Parathyroid adenoma (tissue), 2 donors: ENCODE data around the gene PADI6.
"Not testable (repeated sequence)": the region's sequence is repeated elsewhere in the genome, so short reads cannot be mapped to it uniquely, and the experiment has no call there.

Source experiments
- H2AFZ ChIP-seq: fragments of 300-600 bp; sonication (generic); one replicate; pipeline ENCODE4 v1.7.0; 2017; ENCODE audit warnings: antibody characterized with exemption, mild to moderate bottlenecking
- H3K27ac ChIP-seq: fragments of 300-600 bp; sonication (generic); one replicate; pipeline ENCODE4 v1.7.0; 2017
- H3K27me3 ChIP-seq: fragments of 300-600 bp; sonication (generic); one replicate; pipeline ENCODE4 v1.7.0; 2017; ENCODE audit warnings: low read length; ENCODE audit not compliant: control insufficient read depth, insufficient read depth
- H3K36me3 ChIP-seq: fragments of 300-600 bp; sonication (generic); one replicate; pipeline ENCODE4 v1.7.0; 2017; ENCODE audit warnings: low read length; ENCODE audit not compliant: control insufficient read depth, insufficient read depth
- H3K4me1 ChIP-seq: fragments of 300-600 bp; sonication (generic); one replicate; pipeline ENCODE4 v1.7.0; 2017; ENCODE audit warnings: control low read depth
- H3K4me2 ChIP-seq: fragments of 300-600 bp; sonication (generic); one replicate; pipeline ENCODE4 v1.7.0; 2017; ENCODE audit warnings: low read length
- H3K4me3 ChIP-seq: fragments of 300-600 bp; sonication (generic); one replicate; pipeline ENCODE4 v1.7.0; 2017; ENCODE audit warnings: low read depth, low read length
- H3K79me2 ChIP-seq: fragments of 300-600 bp; sonication (generic); one replicate; pipeline ENCODE4 v1.7.0; 2017; ENCODE audit warnings: control low read depth
- H3K9ac ChIP-seq: fragments of 300-600 bp; sonication (generic); one replicate; pipeline ENCODE4 v1.7.0; 2017; ENCODE audit warnings: mild to moderate bottlenecking
- H3K9me3 ChIP-seq: fragments of 300-600 bp; sonication (generic); one replicate; pipeline ENCODE4 v1.7.0; 2017; ENCODE audit warnings: low read length; ENCODE audit not compliant: control insufficient read depth
- TF ChIP-seq, protein P1 (sequence below): fragments of 300-600 bp; sonication (generic); IDR thresholded peaks from one replicate; pipeline ENCODE4 v1.7.0; 2017; ENCODE audit warnings: antibody characterized with exemption, mild to moderate bottlenecking
- donor health status: primary hyperparathyroidism.

The PADI6 gene

DNA sequence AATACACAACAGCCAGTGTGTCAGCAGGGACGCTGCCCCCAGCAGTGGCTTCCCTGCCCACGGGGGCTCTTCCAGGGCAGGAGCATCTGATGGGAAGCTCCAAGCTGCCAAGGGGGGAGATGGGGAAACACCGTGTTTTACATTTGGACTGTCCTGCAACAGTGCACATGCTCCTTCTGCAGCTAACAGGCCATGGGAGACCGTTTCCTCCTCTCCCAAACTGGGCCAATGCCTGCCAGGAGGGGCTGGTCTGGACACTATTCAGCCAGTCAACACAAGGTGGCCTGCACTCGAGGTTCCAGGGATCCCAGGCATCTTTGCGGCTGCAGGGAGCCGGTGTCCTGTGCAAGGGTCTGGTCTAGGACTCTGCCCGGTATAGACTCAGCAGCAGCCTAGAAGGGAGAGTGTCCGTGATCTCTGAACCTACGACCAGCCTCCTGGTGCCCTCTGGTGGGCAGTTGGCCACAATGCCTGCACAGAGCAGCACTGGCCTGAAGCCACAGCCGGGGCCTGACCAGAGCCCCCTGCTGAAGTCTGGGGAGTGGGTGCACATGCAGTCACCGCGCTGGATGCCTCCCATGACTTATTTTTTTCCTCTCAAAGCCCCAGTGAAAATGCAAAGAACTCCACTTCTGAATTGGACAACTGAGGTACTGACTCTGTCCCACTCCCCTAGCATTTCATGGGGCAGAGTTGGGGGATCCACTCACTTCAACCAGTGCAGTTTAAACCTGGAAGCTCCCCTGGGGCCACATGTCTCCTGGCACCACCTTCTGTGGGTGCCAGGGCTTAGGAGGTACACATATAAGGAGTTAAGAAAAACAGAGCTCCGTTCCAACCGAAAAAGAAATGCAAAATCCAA is 34.1 kb downstream of the PADI6 start:
- Histone ChIP-seq H3K4me2 (no peak overlapping the region), H3K36me3 (no peaks in the 10 kb centered on the region), H3K9ac (no peak overlapping the region)

DNA sequence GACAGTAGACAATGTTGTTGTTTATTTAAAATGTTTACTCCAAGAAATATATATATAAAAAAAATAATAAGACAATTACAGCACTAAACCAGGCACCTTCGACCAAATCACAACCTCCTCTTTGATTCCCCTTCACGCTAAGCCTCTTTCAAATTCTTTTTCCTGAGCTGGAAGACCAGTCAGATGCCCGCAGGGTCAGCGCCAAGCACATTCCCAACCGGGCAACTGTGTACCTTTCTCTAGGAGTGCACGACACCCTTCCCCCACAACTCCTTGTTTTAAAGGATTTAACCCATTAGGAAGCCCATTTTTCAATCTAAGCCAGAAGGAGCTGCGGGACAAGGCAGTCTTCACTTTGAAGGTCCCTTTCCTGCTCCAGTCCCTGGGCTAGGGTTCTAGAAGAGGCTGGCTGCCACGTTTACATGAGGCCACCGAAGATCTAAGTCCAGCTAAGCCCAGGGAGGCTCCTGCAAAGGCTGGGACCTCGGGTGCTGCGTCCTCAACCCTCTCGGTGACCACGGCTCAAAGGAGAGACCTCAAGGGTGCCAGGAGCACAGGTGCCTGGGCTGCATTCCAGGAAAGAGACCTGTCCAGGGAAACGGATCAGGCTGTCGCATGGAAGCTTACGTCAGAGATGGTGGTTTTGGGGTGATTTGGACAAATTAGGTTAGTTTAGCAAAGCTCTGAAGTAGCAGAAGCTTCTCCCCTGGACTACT is 34.9 kb downstream of the PADI6 start:
- not testable (repeated sequence) for H3K27me3 ChIP-seq, H3K4me1 ChIP-seq, H3K36me3 ChIP-seq, H3K9ac ChIP-seq, H3K4me3 ChIP-seq, H3K27ac ChIP-seq, H3K79me2 ChIP-seq, H3K9me3 ChIP-seq, H2AFZ ChIP-seq, H3K4me2 ChIP-seq

More for the DNA sequence above, 34.1 kb downstream of the PADI6 start:
- TF ChIP-seq, protein P1, sequence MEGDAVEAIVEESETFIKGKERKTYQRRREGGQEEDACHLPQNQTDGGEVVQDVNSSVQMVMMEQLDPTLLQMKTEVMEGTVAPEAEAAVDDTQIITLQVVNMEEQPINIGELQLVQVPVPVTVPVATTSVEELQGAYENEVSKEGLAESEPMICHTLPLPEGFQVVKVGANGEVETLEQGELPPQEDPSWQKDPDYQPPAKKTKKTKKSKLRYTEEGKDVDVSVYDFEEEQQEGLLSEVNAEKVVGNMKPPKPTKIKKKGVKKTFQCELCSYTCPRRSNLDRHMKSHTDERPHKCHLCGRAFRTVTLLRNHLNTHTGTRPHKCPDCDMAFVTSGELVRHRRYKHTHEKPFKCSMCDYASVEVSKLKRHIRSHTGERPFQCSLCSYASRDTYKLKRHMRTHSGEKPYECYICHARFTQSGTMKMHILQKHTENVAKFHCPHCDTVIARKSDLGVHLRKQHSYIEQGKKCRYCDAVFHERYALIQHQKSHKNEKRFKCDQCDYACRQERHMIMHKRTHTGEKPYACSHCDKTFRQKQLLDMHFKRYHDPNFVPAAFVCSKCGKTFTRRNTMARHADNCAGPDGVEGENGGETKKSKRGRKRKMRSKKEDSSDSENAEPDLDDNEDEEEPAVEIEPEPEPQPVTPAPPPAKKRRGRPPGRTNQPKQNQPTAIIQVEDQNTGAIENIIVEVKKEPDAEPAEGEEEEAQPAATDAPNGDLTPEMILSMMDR, result peak; percentile 62
- no peaks in the 10 kb centered on the region for H3K79me2 ChIP-seq
- H3K27me3 ChIP-seq, result no peaks in the 10 kb centered on the region
- no peak overlapping the region for H3K27ac ChIP-seq
- no peak overlapping the region for H3K4me3 ChIP-seq
- H3K4me1 ChIP-seq, result no peaks in the 10 kb centered on the region
- no peaks in the 10 kb centered on the region for H3K9me3 ChIP-seq
- H2AFZ ChIP-seq, result no peak overlapping the region

DNA sequence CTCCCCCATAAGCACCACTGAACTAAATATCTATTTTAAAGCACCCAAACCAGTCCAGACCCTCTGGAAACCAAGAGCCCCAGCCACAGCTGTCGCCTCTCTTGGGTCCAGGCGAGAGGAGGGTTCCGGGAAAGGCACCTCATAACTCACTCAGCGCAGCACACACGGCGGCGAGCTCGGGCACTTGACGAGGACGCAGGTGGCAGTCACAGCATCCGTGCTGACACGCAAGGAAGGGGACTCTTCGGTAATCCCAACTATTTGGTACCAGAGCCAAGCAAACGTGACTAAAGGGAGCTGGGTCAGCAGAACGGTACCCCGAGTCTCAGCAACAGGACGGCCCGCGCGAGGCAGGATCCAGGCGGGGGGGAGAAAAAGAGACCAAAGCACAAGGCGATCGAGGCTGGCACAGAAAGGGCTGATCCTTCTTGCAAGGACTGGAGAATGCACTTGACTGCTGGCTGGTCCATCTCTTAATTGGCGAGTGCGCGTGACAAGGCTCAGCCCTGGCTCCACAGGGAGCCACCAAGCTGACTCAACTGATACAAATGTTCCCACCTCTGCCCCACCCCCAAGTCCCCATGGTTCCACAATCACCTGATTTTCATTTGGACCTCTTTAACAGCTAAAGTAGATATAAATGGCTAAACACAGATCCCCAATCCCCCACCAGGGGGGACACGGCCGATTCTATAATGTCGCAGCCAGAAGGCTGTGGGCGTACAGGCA is 36.0 kb downstream of the PADI6 start:
- H3K4me2 ChIP-seq, H3K9ac ChIP-seq, H3K27me3 ChIP-seq, H3K4me3 ChIP-seq, H3K36me3 ChIP-seq, H3K4me1 ChIP-seq, H3K79me2 ChIP-seq, H2AFZ ChIP-seq, H3K27ac ChIP-seq, H3K9me3 ChIP-seq: not testable (repeated sequence)

DNA sequence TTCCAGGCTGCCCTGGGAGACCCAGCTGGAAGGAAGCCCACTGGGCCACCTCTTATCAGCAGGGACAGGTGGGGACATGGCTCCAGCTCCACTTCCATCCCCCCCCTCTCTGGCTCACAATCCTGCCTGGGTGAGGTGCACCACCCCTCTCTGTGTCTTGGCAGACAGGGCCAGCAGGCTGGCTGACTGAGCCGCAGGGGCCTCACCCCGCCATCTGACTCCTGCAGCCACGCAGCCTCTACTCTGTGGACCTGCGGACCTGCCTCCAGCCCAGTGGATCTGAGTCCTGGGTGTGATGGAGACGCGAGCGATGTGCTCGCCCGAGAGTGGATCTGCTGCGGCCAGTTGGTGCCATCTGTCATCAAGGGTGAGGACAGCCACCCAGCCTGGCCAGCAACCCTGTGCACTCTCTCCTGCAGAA is 37.4 kb downstream of the PADI6 start:
- TF ChIP-seq, protein P1, result no peak
- no peak overlapping the region for H3K4me2 ChIP-seq
- H2AFZ ChIP-seq, result no peak overlapping the region

DNA sequence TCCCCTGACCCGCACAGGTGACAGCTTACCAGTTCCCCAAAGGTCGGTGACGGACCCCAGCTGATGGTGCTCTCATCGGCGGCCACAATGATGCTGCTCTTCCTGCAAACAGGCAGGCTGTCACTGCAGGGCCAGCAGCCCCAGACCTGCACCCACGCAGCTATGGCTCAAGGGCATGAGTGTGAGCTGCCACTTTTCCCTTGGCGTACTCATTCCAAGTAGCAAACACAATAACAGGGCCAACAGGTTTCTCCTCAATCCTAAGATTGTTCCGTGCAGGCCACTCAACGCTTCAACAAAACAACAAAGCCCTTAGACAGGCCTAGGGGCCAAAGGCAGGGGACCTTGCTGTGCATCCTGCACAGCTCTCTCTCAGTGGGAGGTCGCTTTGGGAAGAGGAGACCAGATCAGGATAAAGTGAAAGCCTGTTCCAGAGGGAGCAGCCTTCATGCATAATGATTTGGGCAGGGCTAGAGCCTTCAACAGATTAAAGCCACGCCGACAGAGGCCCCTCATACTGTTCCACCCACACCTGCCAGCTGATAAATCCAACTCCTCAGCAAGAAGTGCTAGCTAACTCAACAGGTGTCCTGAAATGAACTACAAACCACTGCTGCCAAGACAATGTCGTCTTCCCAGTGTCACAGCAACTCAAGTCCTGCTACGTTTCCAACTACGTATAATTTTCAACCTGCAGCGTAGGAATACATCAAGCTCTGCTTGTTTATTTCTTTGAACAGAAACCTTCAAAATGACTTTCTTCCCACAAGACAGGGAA is 40.3 kb downstream of the PADI6 start:
- Histone ChIP-seq H3K79me2 (peaks cover 2% of the 10 kb centered on the region), H3K27ac (no peak overlapping the region), H3K36me3 (no peaks in the 10 kb centered on the region), H3K4me3 (no peak overlapping the region), H3K27me3 (no peaks in the 10 kb centered on the region), H3K4me2 (no peak overlapping the region), H2AFZ (no peak overlapping the region), H3K9ac (no peak overlapping the region), H3K4me1 (no peaks in the 10 kb centered on the region), H3K9me3 (no peaks in the 10 kb centered on the region)
- TF ChIP-seq, protein P1, result no peak

More for the DNA sequence above, 37.4 kb downstream of the PADI6 start:
- Histone ChIP-seq H3K4me3 (no peak overlapping the region), H3K9me3 (no peaks in the 10 kb centered on the region), H3K36me3 (no peaks in the 10 kb centered on the region), H3K9ac (no peak overlapping the region), H3K27ac (no peak overlapping the region), H3K79me2 (no peaks in the 10 kb centered on the region), H3K27me3 (no peaks in the 10 kb centered on the region), H3K4me1 (no peaks in the 10 kb centered on the region)
